Measurements from ENCODE around the gene GNA15.
"Not testable (repeated sequence)": the region's sequence is repeated elsewhere in the genome, so short reads cannot be mapped to it uniquely, and the experiment has no call there.

Gene GNA15

GRCh38 chr19:3149526-3150505, 14.0 kb downstream of the GNA15 start:
- no peak for DNase-seq (ENCODE audit: low read depth)

DNA sequence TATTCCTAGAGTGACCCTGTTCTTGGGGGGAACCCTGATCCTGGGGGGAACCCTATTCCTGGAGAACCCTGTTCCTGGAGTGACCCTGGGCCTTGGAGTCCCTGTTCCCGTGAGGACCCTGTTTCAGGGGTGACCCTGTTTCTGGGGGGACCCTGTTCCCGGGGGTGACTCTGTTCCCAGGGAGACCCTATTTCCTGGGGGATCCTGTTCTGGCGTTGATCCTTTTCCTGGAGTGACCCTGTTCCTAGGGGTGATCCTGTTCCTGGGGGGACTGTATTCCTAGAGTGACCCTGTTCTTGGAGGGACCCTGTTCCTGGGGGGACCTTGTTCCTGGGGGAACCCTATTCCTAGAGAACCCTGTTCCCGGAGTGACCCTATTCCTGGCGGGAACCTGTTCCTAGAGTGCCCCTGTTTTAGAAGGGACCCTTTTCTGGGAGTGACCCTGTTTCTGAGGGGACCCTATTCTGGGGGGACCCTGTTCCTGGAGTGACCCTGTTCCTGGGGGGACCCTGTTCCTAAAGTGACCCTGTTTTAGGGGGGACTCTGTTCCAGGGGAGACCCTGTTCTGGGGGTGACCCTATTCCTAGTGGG, 15.0 kb downstream of the GNA15 start:
- DNase-seq (ENCODE audit: low read depth) = no peak

- no peak for DNase-seq (ENCODE audit: low read depth)
Observed at GRCh38 chr19:3151563-3152418, 16.0 kb downstream of the GNA15 start.

- no peak for DNase-seq (ENCODE audit: low read depth)
Observed at GRCh38 chr19:3152419-3152780, 16.6 kb downstream of the GNA15 start.

GRCh38 chr19:3153286-3154230, 17.7 kb downstream of the GNA15 start:
- no peak for DNase-seq (ENCODE audit: low read depth)

DNA sequence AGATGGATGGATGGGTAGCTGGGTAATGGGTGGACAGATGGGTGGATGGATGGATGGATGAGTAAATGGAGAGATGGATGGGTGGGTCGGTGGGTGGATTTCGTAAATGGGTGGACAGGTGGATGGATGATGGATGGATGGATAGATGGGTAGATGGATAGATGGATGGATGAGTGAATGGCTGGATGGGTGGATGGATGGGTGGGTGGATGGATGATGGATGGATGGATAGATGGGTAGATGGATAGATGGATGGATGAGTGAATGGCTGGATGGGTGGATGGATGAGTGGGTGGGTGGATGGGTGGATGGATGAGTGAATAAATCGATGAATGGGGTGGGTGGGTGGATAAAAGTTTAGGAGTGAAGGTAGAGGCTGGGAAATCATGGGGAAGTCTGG, 18.6 kb downstream of the GNA15 start:
- not testable (repeated sequence) for DNase-seq (ENCODE audit: low read depth)

- peak; percentile 98 for DNase-seq (ENCODE audit: low read depth)
Observed at GRCh38 chr19:3154957-3155736, 19.3 kb downstream of the GNA15 start.

- no peak for DNase-seq (ENCODE audit: low read depth)
Observed at GRCh38 chr19:3157096-3157845, 21.4 kb downstream of the GNA15 start.

GRCh38 chr19:3159565-3159964, 23.7 kb downstream of the GNA15 start:
- no peak for DNase-seq (ENCODE audit: low read depth)

GRCh38 chr19:3160219-3160618, 24.4 kb downstream of the GNA15 start:
- DNase-seq (ENCODE audit: low read depth) = no peak

GRCh38 chr19:3161453-3161852, 25.6 kb downstream of the GNA15 start:
- no peak for DNase-seq (ENCODE audit: low read depth)

- no peak for DNase-seq (ENCODE audit: low read depth)
Observed at GRCh38 chr19:3162418-3163229, 26.8 kb downstream of the GNA15 start.

DNA sequence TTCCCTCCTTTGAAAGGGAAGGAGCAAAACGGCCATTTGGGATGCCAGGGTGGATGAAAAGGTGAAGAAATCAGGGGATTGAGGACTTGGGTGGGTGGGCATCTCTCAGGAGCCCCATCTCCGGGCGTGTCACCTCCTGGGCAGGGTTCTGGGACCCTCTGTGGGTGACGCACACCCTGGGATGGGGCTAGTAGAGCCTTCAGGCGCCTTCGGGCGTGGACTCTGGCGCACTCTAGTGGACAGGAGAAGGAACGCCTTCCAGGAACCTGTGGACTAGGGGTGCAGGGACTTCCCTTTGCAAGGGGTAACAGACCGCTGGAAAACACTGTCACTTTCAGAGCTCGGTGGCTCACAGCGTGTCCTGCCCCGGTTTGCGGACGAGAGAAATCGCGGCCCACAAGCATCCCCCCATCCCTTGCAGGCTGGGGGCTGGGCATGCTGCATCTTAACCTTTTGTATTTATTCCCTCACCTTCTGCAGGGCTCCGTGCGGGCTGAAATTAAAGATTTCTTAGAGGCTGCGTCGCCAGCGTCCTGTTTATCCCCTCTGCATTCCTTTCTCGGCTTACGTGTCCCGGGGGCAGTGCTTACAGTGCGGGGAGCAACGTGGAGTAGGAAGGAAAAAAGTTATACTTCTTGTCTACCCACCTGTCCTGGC, 27.5 kb downstream of the GNA15 start:
- no peak for DNase-seq (ENCODE audit: low read depth)

DNA sequence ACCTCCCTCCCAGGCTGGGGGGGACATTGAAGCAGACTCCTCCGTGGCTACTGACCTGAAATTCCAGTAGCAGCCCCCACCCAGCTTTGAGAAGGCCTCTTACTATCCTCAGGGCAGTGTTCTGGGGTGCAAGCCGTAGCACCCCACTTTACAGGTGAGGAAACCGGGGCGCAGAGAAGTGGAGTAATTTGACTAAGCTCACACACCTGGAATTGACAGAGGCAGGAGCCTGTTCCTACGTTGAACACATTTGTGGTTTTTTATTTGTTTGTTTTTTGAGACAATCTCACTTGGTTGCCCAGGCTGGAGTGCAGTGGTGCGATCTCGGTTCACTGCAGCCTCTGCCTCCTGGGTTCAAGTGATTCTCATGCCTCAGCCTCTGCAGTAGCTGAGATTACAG, 28.1 kb downstream of the GNA15 start:
- DNase-seq (ENCODE audit: low read depth) = no peak

DNA sequence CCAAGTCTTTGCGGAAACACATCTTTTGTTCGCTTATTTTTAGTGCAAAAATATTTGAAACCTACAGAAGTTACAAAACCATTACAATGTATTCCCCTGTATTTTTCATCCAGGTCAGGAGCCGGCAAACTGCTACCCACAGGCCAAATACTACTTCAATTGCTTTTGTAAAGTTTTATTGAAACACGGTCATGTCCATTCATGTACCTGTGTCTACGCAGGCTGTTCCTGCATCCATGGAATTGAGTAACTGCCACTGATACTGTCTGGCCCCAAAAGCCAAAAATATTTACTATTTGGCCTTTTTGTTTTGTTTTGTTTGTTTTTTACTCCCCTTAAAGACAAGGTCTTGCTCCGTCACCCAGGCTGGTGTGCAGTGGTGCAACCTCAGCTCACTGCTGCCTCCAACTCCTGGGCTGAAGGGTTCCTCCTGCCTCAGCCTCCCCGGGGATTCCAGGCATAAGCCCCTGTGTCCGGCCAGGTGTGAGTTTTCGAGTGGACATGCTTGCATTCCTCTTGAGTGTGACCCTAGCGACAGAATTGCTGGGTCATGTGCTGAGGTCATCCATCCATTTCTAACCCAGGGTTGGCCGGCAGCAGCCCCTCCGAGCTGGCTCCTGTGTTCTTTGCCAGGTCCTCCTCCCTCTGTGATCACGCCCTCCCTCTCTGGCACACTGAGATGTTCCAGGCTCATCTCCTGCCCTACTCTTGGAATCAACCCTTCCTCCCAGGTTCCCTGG, 31.9 kb downstream of the GNA15 start:
- DNase-seq (ENCODE audit: low read depth) = no peak

DNA sequence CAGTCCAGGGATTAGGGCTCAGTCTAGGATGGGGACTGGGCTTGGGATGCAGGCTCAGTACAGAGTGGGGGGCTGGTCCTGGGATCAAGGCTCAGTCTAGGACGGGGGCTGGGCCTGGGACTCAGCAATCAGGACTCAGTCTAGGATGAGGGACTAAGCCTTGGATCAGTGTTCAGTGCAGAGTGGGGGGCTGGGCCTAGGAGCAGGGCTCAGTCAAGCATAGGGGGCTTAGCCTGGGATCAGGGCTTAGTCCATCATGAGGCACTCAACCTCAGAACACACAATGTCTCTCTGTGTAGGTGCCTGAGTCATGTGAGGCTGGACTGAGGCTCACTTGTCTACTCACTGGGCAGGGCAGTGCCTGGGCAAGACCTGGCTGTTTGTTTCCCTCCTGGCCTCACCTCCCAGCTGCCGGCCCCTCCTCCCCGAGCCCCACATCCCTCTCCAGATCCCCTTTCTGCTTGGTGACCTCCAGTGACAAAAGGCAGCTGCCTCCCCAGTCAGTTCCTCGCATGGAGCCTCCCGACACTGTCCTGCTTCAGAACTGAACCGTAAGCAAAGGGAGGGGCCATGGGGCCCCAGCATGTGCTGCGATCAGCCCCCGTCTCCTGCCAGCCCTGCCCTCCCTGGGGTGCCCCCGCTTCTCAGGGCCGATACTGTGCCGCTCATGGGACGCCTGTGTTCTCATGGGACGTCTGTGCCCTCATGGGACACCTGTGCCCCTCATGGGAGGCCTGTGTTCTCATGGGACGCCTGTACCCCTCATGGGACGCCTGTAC, 36.2 kb downstream of the GNA15 start:
- DNase-seq (ENCODE audit: low read depth) = no peak

DNA sequence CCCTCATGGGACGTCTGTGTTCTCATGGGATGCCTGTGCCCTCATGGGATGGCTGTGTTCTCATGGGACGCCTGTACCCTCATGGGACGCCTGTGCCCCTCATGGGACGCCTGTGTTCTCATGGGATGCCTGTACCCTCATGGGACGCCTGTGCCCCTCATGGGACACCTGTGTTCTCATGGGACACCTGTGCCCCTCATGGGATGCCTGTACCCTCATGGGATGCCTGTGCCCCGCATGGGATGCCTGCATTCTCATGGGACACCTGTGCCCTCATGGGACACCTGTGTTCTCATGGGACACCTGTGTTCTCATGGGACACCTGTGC, 36.8 kb downstream of the GNA15 start:
- not testable (repeated sequence) for DNase-seq (ENCODE audit: low read depth)
